HG02798 (cell line): ENCODE data around the gene TTC6.

Source experiments
- ATAC-seq: cut with Tn5 transposase; IDR thresholded peaks from one replicate; pipeline ENCODE4 v1.9.1; 2021; ENCODE audit warnings: mild to moderate bottlenecking; ENCODE audit not compliant: unreplicated experiment, poor library complexity

The TTC6 gene

DNA sequence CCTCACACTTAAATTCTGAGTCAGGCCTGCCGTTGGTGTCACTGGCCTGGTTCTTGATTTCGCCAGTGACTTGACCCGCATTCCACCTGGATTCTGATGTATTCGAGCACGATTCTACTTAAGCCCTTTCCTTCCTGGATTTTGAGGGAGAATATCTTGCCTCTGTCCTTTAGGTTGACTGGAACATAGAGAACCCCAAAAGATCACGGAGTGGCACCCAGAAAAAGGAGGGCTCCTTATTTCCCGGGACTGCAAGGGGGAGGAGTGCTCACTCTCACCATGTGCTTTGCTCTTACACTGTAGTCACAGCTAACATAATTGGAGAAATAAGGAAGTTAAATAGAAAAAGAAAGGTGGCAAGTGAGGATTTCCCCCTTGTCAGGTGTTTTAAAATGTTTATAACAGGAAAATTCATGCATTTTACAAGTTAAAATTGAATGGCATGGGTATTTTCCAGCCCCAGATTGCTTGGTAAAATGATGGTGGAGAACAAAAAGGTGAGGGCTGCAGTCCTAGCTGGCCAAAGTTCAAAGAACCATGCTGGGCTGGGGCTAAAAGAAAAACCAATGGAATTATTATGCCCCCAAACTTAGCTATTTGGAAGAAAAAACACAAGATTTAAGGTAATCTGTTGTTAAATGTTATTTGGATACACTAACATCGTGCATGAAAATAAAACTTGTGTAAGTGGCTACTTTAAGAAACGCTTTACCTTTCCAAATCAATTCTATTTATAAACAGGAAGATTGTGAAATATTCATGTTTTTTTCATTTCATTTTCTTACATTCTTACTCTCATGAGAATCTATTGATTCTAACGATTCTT is 9.2 kb upstream of the TTC6 start:
- no peak for ATAC-seq

DNA sequence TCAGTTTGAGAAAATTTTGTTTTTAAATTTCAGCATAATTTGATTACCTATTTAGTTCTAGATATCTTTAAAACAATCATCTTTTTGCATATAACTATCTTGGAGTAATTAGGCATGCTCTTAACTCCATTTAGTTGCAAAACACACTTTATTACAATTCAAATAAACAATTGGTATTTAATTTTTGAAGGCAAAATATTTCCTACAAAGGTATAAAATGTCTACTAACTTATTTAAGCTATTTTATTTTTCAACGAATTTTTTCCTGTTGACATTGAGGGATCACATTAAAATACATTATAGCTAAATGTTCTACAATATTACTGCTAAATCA is 8.7 kb upstream of the TTC6 start:
- no peak for ATAC-seq

DNA sequence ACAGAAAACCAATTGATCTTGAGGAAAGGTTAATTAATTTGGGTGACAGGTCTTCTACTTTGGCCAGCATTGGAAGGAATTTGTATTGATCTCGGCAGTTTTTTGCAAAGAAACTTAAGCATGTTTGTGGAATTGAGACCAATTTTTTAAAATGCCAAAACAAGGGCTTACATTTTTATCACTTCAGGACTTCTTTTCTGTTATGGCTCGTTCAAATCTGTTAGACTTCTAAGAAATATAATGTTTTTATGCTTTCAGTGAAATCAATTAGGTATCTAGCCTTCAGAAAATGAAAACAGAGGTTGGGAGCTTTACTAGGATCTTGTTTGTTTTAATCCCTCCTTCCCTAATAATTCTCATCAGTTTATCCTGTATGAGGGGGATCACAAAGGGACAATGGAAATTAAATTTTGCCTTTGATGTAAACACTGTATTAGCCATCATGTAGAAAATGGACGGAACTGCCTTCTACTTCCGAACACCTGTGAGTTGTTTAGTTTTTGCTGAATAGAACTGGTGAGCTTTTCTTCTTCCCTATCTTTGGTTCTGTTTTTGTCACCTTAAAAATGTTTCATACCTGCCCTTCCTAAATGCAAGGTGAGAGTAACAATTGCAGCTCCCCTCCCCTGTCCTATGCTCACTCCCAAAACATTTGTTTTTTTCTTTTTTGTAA is 8.2 kb upstream of the TTC6 start:
- ATAC-seq, result no peak

DNA sequence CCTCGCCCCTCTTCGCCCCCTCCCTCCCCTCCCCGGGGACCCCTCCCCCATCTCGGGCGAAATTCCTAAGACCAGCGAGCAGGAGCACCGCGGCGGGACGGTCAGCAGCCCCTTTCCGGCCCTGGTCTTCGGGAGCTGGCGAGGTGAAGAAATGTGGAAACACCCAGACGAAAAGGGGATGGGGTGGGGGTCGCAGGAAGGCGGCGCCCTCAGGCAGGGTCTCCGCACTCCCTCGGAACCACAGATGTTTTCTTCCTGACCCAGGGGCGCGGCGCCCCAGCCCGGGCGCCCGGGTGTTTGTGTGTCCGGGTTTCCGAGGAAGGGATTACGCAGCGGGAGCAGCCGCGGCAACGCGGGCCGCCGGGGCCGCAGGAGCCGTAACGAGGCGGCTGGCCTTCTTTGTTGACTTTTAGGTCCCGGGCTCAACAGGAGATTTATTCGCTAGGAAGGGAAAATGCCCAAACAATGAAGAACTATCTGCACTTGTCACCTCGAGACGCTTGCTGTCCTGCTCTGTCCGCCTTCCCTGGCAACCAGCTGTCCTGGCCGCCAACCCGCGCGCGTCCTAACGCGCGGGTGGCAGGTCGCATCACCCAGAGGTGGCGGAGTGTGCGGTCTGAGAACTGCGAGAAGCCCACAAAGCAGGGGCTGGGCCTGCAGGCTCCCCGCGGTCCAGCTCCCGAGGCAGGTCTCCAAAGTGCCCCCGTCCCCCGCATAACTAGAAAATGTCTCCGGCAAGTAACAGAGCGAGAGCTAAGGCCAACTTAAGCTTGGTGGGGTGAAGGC is 7.4 kb upstream of the TTC6 start:
- no peak for ATAC-seq

DNA sequence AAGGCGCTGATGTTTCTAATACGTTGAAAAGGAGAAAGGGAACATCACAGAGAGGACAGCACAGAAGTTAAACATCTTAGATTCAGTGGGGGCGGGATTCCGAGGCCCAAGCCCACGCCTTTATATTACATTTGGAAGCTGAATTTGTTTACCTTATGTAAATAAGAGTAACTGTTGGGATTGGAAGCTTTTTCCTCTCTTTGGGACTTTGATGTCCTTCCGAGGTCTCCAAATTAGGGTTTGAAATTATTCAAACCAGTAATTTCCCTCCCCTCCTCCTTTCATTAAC is 6.8 kb upstream of the TTC6 start:
- no peak for ATAC-seq

DNA sequence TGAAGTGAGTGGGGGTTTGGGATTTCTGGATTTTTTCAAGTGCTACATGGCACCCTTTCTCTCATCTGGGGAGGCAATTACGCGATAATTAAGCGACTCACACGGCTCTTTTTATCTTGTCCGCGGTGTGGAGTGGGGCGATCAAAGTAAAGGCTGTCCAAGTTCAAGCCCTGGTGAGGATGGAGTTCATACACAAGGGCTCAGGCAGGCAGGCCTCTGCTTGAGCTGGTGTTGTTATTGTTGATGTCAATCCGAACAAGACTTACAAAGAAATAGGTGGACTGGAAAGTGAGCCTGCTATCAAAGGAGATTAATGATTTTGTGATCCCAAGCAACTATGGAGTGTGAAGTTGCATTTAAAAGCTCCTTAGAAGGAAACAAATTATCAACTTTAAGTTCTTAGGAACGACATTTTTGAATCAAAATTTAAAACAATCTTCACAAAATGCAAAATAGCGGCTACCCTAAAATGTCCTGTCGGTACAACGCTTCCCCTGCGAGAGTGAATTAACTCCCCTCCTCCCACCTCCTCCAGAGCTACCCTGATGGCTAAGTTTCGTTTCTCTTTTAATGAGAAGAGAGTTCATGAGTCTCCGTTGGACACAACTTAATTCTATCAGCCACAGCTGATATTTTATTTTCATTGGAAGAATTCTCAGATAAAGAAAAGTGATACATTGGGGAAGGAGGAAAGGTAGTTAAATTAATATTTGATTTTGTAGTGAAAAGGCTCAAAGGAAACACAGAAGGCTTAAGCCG is 6.3 kb upstream of the TTC6 start:
- ATAC-seq, result no peak

DNA sequence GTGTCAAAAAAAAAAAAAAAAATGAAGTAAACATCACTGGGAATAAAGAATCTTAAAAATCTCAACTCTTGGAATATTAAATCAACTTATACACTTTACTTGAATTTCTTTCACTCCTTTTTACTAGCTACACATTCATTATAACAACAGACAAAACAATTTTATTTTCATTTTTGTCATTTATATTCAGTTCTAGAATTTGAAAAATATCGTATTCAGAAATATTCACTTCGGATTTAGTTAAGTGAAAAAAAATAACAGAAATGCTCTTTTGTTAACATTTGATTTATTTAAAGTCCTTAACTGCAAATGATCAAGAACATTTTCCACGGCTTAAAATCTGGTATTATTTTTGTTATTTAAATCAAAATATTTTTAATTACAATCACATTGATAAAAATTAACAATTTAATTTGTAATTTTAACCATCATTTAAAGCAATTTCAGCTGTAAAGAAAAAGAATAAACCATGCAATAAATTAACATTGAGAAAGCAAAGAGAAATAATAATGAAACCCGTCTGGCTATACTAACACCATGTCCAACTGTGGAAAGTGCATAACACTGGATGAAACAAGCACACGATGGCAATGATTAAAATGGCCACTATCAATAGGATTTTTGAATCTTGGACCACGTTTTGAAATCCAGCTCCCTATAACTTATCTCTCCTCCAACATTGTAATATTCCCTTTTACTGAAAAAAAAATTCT is 5.6 kb upstream of the TTC6 start:
- ATAC-seq, result no peak

DNA sequence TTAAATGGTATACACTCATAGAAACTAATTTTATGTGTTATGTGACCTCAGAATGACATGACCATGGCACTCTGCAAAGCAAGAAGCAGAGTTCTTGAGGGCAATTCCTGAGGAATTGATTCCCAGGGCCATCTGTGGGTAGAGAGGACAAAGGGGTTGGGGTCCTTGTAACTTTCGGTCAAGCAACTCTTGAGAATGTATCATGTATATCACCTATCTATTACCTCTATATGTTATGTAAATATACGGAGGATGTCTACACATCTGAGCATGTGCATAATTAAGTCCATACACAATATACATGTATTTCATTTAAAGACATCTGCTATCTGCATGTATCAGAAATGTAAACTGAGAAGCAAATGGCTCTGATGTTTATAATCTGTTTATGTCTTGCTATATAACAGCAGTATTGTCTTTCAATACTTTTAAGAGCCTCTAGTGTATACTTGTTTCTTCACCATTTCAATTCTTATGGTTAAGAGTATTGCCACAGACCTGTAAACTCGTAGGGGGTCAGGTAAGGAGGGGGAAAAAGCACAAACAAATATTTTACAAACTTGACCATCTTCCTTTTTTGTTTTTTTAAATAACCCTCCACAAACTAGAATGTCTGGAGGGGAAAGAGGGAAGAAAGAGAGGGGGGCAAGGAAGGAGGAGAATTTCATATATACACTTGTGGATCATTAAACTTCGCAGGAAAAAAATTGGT is 4.8 kb upstream of the TTC6 start:
- ATAC-seq, result no peak

DNA sequence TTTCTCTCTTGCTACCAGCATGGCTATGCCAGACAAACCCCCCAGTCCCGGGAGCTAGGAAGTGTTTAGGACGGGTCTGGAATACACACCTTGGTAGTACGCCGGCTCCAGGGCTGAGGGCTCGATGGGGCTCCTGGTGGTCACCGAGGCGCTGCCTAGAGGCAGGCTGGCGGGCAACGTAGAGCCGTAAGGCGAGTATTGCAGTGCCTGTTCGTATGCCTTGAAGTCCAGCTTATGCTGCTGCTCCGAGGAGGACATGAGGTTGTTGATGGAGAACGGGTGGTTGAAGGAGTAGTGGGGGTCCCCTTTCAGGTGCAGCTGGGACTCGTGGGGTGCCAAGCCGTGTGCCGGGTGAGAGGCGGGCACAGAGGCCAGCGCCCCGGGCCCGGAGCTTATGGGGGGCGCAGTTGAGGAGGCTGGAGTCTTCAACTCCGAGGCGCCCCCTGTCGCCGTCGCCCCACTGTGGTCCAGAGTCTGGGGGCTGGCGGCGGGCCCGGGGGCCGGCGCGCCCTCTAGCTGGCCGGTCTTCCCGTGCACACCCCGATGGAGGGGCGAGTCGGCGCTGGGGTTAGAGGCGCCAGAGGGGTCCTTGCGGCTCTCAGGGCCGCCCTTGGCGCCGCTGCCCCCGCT is 4.0 kb upstream of the TTC6 start:
- no peak for ATAC-seq

DNA sequence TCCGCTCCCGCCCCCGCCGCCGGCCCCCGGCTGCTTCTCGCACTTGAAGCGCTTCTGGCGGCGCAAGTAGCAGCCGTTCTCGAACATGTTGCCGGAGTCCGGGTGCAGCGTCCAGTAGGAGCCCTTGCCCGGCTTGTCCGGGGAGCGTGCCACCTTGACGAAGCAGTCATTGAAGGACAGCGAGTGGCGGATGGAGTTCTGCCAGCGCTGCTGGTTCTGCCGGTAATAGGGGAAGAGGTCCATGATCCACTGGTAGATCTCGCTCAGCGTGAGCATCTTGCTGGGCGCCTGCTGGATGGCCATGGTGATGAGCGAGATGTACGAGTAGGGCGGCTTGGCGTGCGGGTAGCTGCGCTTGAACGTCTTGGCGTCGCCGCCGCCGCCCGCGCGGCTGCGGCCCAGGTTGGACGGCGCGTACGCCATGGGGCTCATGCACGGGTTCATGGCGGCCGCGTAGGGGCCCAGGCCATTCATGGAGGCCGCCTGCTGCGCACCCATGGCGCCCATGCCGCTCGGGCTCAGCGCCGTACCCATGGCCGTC is 3.4 kb upstream of the TTC6 start:
- no peak for ATAC-seq

DNA sequence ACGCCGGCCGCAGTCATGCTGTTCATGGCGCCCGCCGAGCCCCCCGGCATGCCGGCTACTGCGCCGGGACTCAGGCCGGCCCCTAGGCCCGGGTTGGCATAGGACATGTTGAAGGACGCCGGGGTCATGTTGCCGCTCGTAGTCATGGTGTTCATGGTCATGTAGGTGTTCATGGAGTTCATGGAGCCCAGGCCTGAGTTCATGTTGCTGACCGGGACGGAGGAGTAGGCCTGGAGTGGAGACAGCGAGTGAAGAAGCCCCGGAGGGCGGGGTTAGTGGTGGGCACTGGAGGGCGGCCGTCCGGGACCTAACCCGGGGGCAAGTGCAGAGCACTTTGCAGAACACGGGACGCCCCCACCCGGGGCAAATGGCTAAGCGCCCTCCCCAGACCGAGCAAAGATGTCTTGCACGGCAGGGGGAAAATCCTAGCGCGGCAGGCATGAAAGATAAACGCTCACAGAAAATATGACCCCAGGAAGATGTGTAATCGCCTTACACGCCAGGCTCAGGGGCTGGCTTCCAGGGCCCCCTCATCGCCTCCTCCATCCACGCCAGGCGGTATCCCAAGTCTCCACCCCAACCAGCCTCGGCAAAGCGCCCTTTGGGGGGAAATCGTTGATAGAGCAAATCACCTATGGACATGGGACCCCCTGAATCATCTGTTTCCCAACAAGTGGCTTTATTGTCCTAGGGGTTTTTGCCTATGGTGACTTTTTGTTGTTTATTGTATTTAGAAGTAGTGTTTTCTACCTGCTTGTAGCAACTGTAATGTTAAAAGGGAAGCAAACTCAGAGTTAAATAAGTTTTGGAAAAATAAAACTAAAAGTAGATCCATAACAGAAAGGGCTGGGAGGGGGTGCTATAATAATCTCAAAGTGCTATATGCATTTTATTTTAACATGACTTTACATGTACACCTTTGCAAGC is 2.7 kb upstream of the TTC6 start:
- no peak for ATAC-seq

DNA sequence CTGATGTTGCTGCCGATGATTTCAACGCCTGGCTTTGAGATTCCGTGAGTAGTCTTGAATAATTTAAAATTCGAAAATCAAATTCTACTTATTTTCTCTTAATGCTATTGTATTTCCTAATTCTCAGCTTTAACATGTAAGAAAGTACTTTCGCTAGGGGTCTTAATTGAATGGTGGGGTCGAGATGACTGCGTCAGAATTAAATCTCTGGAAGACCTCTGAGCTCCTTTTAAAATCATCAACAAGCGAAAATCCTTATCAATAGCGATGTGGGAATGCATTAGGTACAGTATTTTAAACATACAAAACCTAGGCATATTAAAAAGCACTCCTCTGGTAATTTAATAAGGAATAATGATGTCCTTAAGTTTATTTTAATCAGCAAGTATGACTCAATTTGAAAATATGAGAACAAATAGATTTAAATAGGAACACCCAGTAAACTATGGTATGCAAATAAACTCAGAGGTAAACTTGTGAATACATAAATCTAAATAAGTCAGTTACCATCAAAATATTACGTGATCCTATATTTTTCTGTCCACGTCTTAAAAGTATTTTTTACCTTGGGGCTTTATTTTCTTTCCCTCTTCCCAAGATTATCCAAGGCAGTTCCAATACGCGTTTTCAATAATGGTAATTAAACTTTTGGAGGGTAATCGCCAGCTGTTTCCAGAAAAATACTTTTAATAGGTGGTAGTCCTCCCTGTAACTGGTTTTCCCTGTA is 1.8 kb upstream of the TTC6 start:
- ATAC-seq, result no peak

DNA sequence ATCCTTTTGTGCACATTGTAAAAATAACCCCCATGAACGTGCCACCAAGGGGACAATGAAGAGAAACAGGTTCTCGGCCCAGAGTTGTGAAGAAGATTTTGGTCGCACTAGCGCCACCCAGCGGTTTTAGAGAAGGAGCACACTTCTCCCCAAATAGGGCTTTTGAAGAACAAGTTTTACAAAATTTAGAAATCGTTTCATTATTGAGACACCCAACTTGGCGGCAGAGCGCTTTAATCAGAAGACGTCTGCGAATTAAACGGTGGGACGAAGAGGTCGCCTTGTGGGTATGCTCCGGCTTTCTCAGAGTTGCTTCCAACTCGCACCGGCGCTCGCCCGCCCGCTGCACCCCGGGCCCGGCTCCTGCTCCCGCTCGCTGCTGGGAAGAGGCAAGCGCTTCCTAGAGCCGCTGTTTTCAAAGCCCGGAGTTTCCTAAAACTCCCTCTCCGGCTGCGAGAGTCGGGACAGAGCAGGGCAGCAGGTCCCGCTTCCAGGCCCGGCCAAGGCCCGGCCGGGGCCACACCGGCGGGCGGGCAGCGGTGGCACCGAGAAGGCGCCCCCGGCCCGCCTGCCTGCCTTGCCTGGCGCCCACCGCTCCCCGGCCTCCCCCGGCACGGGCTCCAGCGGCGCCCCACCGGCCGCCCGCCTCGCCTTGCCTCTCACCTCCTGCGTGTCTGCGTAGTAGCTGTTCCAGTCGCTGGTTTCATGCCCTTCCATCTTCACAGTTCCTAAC is 1.0 kb upstream of the TTC6 start:
- ATAC-seq, result no peak

DNA sequence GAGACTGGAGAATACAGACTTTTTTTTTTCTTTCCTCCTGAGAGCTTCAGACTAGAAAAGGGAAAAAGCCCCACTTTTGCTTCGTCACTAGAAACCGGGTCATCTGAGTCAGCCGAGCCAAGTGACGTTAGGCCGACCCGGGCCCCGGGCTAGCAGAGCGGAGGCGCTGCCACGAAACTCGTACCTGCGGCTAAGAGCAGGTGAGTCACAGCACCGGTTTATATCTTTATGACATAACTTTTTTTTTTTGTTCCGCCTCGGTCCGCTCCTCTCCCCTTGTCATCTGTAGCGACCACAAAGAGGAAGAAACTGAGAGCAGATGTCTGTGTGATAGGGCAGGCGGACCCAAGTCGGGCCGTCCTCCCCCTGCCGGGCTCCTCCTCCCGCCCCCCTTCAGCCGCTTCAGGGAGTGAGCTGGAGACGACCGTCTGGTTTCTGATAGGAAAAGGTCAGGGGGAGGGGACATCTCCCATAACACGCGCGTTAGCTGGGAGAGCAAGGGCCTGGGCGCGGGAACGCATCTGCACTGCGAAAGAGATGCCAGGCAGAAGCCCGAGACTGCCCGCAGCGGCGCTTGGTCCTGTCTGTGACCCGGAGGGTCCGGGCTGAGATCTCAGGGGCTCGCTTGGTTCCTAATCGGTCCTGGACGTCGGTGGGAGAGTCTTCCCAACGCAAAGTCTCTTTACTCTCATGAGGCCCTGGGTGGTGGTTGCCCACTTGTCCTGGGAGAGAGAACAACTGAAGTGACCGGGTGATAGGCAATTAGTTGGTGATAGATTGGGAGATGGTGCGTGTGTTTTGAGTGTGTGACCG is 586 bp downstream of the TTC6 start:
- peak; percentile 51 for ATAC-seq

DNA sequence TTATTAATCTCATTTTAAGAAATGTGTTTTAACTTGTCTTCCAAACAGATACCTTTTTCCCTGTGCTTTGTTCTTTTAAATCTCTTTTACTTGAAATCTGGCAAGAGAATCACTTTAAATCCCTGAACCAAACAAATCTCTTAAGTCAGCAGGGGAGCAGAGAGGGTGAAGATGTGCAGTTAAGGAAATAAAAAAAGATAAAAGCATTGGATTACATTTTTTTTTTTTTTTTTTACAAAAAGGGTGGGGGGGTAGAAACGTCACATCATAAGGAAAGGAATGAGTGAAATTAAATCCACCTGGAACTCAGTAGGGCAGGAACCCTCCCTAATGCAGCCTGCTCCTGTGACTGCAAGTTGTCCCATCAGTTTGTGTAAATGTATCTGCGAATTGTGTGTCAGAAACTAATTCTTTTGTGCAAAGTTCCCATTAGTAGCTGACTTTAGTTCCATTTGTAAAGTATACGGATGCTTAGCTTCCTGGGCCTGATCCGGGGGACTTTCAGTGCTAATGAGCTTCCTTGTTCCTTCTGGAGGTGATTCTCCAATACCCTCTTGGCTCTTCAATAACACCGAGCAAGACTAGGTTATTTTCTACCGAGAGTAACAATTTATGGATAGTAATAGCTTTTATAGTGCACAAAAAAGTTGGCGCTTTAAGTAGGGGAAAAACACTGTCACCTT is 1.5 kb downstream of the TTC6 start:
- ATAC-seq, result no peak
